Esophagus squamous epithelium (tissue), 4 donors: ENCODE results near the gene RPS6KC1.

Experiments used
- CTCF ChIP-seq, 6 experiments: fragments of 450-650 bp in 4 of 6; fragments of 200-600 bp in 2 of 6; sonication (generic) in 2 of 6; IDR thresholded peaks; one replicate each; pipeline ENCODE4 v1.5.1; 2016 to 2019; ENCODE audit warnings: antibody characterized with exemption in 6 of 6, mild to moderate bottlenecking in 4 of 6, moderate library complexity in 4 of 6
- POLR2A ChIP-seq, 4 donors: fragments of 450-650 bp; IDR thresholded peaks; one replicate each; pipeline ENCODE4 v1.6.1; 2017; ENCODE audit warnings: antibody characterized with exemption in 4 of 4, mild to moderate bottlenecking in 4 of 4, moderate library complexity in 3 of 4

GRCh38 chr1:213163278-213163711, 112.3 kb downstream of the RPS6KC1 start:
- TF ChIP-seq CTCF (IDR thresholded peaks at IDR 0.05) (no peak), POLR2A (IDR thresholded peaks at IDR 0.05) (no peak)
